GM12864 (cell line): Measurements from ENCODE around the gene PMVK.
A peak's percentile ranks its signal among the peaks of the same experiment; 100 is the strongest.
"Not testable (repeated sequence)": the region's sequence is repeated elsewhere in the genome, so short reads cannot be mapped to it uniquely, and the experiment has no call there.

ENCODE experiments used
- DNase-seq: peaks from one replicate; pipeline ENCODE4 v3.0.0-alpha.2; 2011; ENCODE audit warnings: low read depth
- H3K4me3 ChIP-seq: 2 replicates; pipeline ENCODE4 v1.5.1; 2011; ENCODE audit warnings: mild to moderate bottlenecking, low read depth, low read length, control low read depth
- TF ChIP-seq, protein P1 (sequence below): IDR thresholded peaks from 2 replicates; pipeline ENCODE4 v1.5.1; 2011; ENCODE audit warnings: low read depth, mild to moderate bottlenecking, moderate library complexity, low read length, control low read depth, inconsistent platforms; ENCODE audit errors: missing control alignments

PMVK gene

DNA sequence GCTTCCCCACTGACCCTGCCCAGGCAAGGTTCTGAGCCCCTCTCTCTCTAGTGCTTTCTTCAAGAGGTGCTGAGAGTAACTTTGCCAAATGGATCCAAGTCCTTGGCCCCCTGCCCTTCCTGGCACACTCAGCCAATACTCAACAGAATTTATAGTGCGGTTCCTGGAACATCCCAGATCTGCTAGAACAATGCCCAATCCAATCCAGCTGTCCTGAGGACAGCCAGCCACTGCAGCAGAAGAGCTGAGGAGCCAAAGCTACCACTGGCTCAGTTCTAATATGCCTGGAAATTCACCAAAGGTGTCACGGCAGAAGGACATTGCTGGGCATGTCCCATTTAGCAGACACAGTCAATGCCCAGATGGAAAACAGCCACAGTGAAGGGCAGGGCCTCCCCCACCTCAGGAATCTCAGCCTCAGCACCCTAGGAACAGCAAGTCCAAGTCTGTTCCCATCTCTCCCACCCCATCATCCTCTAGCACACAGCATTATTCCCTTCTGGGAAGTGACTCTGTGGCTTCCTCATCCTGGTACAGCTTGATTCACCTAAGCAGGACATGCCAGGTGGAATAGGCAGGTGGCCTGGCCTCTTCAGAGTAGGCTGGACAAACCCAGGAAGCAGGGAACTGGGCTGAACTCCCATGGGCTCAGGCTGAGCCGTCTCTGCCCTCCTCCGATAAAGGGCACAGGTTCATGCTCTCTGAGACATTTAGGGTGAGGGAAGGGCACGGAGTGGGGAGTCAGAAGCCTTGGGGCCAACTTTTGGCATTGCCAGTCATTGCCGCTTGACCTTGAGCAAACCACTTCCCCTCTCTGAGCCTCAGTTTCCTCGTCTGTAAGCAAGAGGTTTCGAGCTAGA is 24.6 kb downstream of the PMVK start:
- no peak for DNase-seq
- TF ChIP-seq, protein P1, sequence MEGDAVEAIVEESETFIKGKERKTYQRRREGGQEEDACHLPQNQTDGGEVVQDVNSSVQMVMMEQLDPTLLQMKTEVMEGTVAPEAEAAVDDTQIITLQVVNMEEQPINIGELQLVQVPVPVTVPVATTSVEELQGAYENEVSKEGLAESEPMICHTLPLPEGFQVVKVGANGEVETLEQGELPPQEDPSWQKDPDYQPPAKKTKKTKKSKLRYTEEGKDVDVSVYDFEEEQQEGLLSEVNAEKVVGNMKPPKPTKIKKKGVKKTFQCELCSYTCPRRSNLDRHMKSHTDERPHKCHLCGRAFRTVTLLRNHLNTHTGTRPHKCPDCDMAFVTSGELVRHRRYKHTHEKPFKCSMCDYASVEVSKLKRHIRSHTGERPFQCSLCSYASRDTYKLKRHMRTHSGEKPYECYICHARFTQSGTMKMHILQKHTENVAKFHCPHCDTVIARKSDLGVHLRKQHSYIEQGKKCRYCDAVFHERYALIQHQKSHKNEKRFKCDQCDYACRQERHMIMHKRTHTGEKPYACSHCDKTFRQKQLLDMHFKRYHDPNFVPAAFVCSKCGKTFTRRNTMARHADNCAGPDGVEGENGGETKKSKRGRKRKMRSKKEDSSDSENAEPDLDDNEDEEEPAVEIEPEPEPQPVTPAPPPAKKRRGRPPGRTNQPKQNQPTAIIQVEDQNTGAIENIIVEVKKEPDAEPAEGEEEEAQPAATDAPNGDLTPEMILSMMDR, result no peak
- no peak overlapping the region for H3K4me3 ChIP-seq

DNA sequence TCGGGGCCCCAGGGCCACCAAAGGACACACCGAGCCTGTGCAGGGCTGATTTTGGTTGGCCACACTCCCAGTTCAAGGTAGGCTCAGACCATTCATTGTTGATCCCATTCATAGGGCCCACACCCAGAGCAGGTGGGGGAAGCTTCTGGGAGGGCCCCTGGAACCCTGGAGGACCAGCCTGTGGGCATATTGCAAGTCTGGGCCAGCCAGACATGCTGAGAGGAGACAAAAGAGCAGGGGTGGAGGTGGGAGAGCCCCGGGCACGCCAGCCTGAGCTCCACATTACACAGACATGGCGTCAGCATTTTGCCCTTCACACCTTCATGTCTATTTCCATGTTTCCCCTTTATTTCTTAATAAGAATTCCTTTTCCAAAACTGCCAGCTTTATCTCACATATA is 25.7 kb downstream of the PMVK start:
- DNase-seq, result no peak
- H3K4me3 ChIP-seq, result no peak overlapping the region
- TF ChIP-seq, protein P1, result no peak

DNA sequence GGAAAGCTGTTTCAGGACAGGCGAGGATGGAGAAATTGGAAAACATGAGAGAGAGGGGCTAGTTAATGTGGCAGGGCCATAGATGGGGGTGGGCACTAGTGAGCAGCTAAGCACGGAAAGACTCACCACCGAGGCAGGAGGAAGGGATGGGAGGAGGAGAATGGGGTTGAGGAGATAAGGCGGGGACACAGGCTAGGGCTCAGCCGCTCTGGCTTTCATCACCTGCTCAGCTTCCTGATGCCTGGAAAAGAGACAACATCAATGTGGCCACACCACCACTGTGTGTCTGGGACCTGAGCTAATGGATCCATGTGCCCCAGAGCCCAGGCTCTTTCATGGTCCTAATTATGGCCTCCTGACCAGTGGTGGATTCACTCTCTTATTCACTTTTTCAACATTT is 27.6 kb downstream of the PMVK start:
- DNase-seq, result no peak
- TF ChIP-seq, protein P1, result no peak
- H3K4me3 ChIP-seq, result no peak overlapping the region

DNA sequence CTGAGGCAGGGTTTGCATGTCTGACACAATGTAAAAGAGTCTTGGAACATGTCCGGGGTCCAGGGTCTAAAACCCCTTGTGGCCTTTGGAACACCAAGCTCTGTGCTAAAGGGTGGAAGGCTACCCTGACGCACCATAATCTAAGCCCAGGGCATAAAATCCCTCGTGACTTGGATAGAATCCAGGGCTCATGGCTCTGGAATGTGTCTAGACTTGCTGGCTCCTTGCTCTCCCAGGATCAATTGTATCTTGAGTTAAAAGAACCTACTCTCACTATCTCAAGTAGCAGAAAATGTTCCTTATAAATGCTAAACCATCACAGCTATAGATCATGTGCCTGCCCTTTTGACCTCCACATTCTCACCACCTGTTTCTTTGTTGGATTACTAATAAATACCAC is 28.4 kb downstream of the PMVK start:
- DNase-seq, H3K4me3 ChIP-seq: not testable (repeated sequence)

DNA sequence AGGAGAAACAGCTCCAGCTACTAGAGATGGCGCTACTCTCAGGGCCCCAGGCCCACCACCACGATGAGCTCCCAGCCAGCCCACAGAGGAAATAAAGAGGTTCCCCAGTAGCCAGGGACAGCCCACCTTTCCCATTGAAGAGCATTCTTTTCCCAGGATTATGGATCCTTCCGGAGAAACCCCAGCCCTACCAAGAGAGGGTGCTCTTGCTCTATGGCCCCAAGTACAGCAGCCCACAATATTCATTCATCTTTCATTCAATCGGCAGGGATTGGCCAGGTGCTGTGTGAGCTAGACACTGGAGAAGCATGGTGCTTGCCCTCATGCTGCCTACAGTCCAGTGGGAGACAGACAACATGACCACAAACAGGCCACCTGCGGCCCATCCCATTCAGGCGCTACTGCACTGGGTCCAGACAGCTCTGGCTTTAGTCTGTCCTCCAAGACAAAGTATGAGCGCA is 29.9 kb downstream of the PMVK start:
- H3K4me3 ChIP-seq, result no peak overlapping the region
- DNase-seq, result no peak
- TF ChIP-seq, protein P1, result peak; percentile 49

DNA sequence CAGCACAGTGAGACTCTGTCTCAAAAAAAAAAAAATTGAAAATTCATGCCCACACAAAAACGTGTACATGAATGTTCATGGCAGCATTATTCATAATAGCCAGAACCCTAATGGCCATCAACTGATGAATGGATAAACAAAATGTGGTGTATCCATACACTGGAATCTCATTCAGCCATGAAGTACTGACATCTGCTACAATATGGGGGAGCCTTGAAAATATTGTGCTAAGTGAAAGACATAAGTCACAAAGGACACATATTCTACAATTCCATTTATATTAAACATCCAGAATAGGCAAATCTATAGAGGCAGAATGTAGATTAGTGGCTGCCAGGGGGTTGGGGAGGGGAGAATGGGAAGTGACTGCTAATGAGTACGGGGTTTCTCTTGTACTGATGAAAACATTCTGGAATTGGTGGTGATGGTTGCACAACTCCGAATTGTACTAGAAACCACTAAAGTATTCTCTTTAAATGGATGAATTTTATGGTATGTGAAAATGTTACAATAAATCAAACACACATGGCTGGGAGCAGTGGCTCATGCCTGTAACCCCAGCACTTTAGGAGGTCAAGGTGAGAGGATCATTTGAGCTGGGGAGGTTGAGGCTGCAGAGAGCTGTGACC is 33.5 kb downstream of the PMVK start:
- H3K4me3 ChIP-seq, result no peak overlapping the region
- DNase-seq, result no peak
- TF ChIP-seq, protein P1, result no peak

DNA sequence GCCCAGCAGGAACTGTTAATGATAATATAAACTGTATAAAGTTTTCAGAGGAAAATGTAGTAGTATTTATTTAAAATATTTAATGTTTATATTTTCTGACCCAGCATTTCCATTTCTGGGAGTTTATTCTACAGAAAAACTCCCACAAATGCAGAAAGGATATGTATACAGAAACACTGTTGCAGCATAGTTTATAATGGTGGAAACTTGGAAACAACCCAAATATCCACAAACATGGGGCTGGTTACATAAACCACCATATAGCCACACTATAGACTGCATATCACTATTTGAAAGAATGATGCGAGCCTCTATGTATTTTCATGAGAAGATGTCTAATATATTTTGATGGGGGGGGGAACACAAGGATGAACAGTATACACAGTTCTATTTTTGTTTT is 34.9 kb downstream of the PMVK start:
- H3K4me3 ChIP-seq, result no peak overlapping the region
- no peak for DNase-seq
- TF ChIP-seq, protein P1, result no peak
